K562 (cell line): ENCODE data around the gene SPAG4. TPM values are rescaled to one million over a fixed set of nuclear protein-coding genes. Genes with fewer than 3 reads are reported as not detected.

Experiments used
- ATF7 ChIP-seq: fragments of 450-650 bp; IDR thresholded peaks from 2 replicates; pipeline ENCODE4 v1.7.1; 2014; ENCODE audit warnings: mild to moderate bottlenecking, moderate library complexity
- CBFA2T3 ChIP-seq: fragments of 450-650 bp; IDR thresholded peaks from 2 replicates; pipeline ENCODE4 v1.6.1; 2017
- CHD4 ChIP-seq: fragments of 200-600 bp; sonication (generic); IDR thresholded peaks from 3 replicates; pipeline ENCODE4 v1.6.1; 2012; ENCODE audit warnings: low read depth, mild to moderate bottlenecking, mixed read lengths, low read length, inconsistent platforms; ENCODE audit not compliant: insufficient read depth, insufficient replicate concordance, poor library complexity, severe bottlenecking
- CREM ChIP-seq: IDR thresholded peaks from 2 replicates; pipeline ENCODE4 v1.6.1; 2014; ENCODE audit warnings: antibody characterized with exemption, low read depth
- ESRRA ChIP-seq: fragments of 450-650 bp; IDR thresholded peaks from 2 replicates; pipeline ENCODE4 v1.6.1; 2014; ENCODE audit warnings: low read depth, mild to moderate bottlenecking, moderate library complexity, borderline replicate concordance
- FOS ChIP-seq: IDR thresholded peaks from 3 replicates; pipeline ENCODE4 v1.6.1; 2011; ENCODE audit not compliant: insufficient read length; ENCODE audit errors: extremely low read depth
- FOXA3 ChIP-seq, 2 experiments: fragments of 450-650 bp in 1 of 2; sonication (generic) in 1 of 2; formaldehyde crosslinking; IDR thresholded peaks in 1 of 2; conservative IDR thresholded peaks in 1 of 2; 2 replicates each; pipeline versions ENCODE4 v1.4.0 to v1.8.0; 2020 to 2022; ENCODE audit warnings: mild to moderate bottlenecking in 2 of 2, missing genetic modification reagents in 1 of 2
- GATAD2A ChIP-seq: fragments of 450-650 bp; IDR thresholded peaks from 2 replicates; pipeline ENCODE4 v1.6.1; 2017
- PURB ChIP-seq: sonication (generic); formaldehyde crosslinking; IDR thresholded peaks from 2 replicates; pipeline ENCODE4 v1.9.0; 2021; ENCODE audit warnings: low read depth, mild to moderate bottlenecking, missing genetic modification reagents
- RBM39 ChIP-seq: fragments of 200-400 bp; formaldehyde crosslinking; optimal IDR thresholded peaks from 2 replicates; pipeline ENCODE3; 2018; ENCODE audit warnings: low read depth, low read length
- RFX5 ChIP-seq: IDR thresholded peaks from 2 replicates; pipeline ENCODE4 v1.6.1; 2011; ENCODE audit warnings: low read depth, mild to moderate bottlenecking, improper control_type of control experiment, low read length
- SIN3B ChIP-seq: fragments of 450-650 bp; IDR thresholded peaks from 2 replicates; pipeline ENCODE4 v1.6.1; 2017; ENCODE audit warnings: low read depth, mild to moderate bottlenecking, moderate library complexity
- SIX5 ChIP-seq, 2 experiments: IDR thresholded peaks; 2 replicates each; pipeline ENCODE4 v1.6.1; 2011; ENCODE audit warnings: low read length in 2 of 2, borderline replicate concordance in 1 of 2, low read depth in 1 of 2, mild to moderate bottlenecking in 1 of 2, moderate library complexity in 1 of 2; ENCODE audit not compliant: insufficient read depth in 1 of 2
- SNIP1 ChIP-seq: fragments of 450-650 bp; IDR thresholded peaks from 2 replicates; pipeline ENCODE4 v1.7.1; 2017; ENCODE audit warnings: low read depth, mild to moderate bottlenecking
- WHSC1 ChIP-seq: IDR thresholded peaks from one replicate; pipeline ENCODE4 v1.6.1; 2012; ENCODE audit warnings: low read length, control low read depth, inconsistent platforms
- ZNF347 ChIP-seq: fragments of 450-650 bp; formaldehyde crosslinking; IDR thresholded peaks from 2 replicates; pipeline ENCODE4 v1.4.0; 2020; ENCODE audit warnings: low read depth, mild to moderate bottlenecking, moderate library complexity
- ZSCAN32 ChIP-seq: fragments of 450-650 bp; formaldehyde crosslinking; IDR thresholded peaks from 2 replicates; pipeline ENCODE4 v1.4.0; 2020; ENCODE audit warnings: mild to moderate bottlenecking, moderate library complexity
- polyA plus RNA-seq, 8 experiments: library from polyadenylated mRNA; depleted of rRNA in 4 of 8; stranded (reverse) in 5 of 8; unstranded in 3 of 8; fragments of >200 nt; fragmentation: Nextera tagmentation in 2 of 8; fragmentation: Illumina TruSeq in 1 of 8; extraction: Ambion mirVana in 2 of 8; extraction: Trizol in 1 of 8; gene quantifications; 2 replicates each; pipeline versions ENCODE4 v1.2.1 to v1.2.3, GENCODE V29; 2011 to 2014; ENCODE audit warnings: inconsistent platforms in 1 of 8, missing spikeins in 1 of 8
- total RNA-seq, 7 experiments: library from RNA; depleted of rRNA in 6 of 7; stranded (reverse); fragments of >200 nt in 6 of 7; fragmentation: Illumina TruSeq in 2 of 7; extraction: Trizol in 2 of 7; gene quantifications; 2 replicates each; pipeline versions ENCODE4 v1.2.1 to v1.2.3, GENCODE V29; 2011 to 2021; ENCODE audit warnings: low replicate concordance in 1 of 7
- TF ChIP-seq, protein P1 (sequence below): sonication (generic); formaldehyde crosslinking; IDR thresholded peaks from 2 replicates; pipeline ENCODE4 v1.8.1; 2023; ENCODE audit warnings: mild to moderate bottlenecking, missing genetic modification reagents
- TF ChIP-seq, protein P2 (sequence below): fragments of 250-450 bp; sonication (Bioruptor Pico); IDR thresholded peaks from 2 replicates; pipeline ENCODE4 v1.5.0; 2020; ENCODE audit warnings: mild to moderate bottlenecking, borderline replicate concordance
- TF ChIP-seq, protein P3 (sequence below): fragments of 450-650 bp; IDR thresholded peaks from 2 replicates; pipeline ENCODE4 v1.6.1; 2017; ENCODE audit warnings: antibody characterized with exemption
- TF ChIP-seq, protein P4 (sequence below): sonication (generic); formaldehyde crosslinking; IDR thresholded peaks from 2 replicates; pipeline ENCODE4 v1.8.0; 2022; ENCODE audit warnings: mild to moderate bottlenecking, missing genetic modification reagents

SPAG4 gene
- total and polyA plus RNA-seq, 9 of the 15 experiments (the other 6 are each of a cell fraction or from before 2014, with no cell fraction given): 1.6 to 11.4 (median 4.6) TPM

DNA sequence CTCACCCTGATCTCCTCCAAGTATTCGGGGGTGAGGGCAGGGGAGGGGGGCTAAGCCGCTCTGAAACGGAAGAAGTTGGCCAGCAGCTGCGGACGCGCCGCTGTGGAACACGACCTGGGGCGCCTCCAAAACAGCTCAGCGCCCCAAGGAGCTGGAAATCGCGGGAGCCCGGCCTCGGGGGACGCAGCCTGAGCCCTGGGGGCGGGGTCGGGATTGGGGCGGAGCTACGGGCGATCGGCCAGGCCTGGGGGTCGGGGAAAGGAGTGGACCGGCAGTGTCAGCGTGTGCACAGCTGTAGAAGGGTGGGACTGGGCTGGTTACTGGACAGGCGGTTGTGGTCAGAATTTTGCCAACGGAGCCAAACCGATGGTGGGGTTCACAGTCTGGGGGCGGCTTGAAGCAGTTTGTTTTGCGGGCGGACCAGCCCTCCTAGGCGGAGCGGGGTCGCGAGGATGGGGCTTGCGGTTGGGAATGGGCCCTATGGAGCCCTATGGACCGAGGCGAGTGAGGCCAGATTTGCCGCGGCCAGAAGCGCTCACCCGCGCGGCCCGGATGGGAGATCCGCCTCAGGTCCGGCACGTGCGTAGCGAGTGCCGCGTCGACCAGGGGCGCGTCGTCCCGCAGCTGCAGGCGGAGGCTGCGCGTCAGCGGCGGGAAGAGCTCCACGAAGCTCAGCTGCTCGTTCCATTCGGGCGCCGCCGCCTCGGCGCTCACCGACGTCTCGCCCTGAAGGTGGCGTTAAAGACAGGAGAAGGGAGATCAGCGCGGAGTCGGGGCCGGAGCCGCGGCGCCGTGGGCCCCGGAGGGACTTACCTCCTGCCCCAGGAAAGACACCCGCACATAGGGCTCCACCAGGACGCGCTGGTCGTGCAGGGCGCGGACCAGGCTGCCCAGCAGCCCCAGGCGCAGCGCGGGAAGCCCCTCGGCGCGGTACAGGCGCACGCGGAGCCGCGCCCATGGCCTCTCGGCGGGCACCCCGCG lies 14.3 kb upstream of the SPAG4 start (continued):
- TF ChIP-seq CHD4 (no peak), WHSC1 (no peak), ZSCAN32 (CRISPR knock-in tag) (no peak), PURB (no peak), RFX5 (no peak), FOS (no peak), SIX5 (IDR thresholded peaks at IDR 0.05; ENCODE audit: borderline replicate concordance in 1 of 2, insufficient read depth in 1 of 2, low read depth in 1 of 2, low read length in 2 of 2) (no peak), FOXA3 (CRISPR knock-in tag; conservative IDR thresholded peaks at IDR 0.05 in 1 of 2, IDR thresholded peaks at IDR 0.05 in 1 of 2) (peak in 1 of 2 experiments; percentile 76; a peak in 2 of 4 replicates), SNIP1 (no peak), RBM39 (no peak), CREM (peak; percentile 85), GATAD2A (peak; percentile 53; the same call in 1 of the 2 replicates), CBFA2T3 (0 out of 2 replicates have a peak, but pooled peaks have one; percentile 11), ZNF347 (CRISPR knock-in tag) (no peak), ATF7 (peak; percentile 65), ESRRA (peak; percentile 44; the same call in 1 of the 2 replicates), SIN3B (no peak)
- TF ChIP-seq, protein P1, sequence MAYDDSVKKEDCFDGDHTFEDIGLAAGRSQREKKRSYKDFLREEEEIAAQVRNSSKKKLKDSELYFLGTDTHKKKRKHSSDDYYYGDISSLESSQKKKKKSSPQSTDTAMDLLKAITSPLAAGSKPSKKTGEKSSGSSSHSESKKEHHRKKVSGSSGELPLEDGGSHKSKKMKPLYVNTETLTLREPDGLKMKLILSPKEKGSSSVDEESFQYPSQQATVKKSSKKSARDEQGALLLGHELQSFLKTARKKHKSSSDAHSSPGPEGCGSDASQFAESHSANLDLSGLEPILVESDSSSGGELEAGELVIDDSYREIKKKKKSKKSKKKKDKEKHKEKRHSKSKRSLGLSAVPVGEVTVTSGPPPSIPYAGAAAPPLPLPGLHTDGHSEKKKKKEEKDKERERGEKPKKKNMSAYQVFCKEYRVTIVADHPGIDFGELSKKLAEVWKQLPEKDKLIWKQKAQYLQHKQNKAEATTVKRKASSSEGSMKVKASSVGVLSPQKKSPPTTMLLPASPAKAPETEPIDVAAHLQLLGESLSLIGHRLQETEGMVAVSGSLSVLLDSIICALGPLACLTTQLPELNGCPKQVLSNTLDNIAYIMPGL (CRISPR knock-in tag): 0 out of 2 replicates have a peak, but pooled peaks have one; percentile 60
- TF ChIP-seq, protein P2, sequence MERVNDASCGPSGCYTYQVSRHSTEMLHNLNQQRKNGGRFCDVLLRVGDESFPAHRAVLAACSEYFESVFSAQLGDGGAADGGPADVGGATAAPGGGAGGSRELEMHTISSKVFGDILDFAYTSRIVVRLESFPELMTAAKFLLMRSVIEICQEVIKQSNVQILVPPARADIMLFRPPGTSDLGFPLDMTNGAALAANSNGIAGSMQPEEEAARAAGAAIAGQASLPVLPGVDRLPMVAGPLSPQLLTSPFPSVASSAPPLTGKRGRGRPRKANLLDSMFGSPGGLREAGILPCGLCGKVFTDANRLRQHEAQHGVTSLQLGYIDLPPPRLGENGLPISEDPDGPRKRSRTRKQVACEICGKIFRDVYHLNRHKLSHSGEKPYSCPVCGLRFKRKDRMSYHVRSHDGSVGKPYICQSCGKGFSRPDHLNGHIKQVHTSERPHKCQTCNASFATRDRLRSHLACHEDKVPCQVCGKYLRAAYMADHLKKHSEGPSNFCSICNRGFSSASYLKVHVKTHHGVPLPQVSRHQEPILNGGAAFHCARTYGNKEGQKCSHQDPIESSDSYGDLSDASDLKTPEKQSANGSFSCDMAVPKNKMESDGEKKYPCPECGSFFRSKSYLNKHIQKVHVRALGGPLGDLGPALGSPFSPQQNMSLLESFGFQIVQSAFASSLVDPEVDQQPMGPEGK: no peak
- TF ChIP-seq, protein P3, sequence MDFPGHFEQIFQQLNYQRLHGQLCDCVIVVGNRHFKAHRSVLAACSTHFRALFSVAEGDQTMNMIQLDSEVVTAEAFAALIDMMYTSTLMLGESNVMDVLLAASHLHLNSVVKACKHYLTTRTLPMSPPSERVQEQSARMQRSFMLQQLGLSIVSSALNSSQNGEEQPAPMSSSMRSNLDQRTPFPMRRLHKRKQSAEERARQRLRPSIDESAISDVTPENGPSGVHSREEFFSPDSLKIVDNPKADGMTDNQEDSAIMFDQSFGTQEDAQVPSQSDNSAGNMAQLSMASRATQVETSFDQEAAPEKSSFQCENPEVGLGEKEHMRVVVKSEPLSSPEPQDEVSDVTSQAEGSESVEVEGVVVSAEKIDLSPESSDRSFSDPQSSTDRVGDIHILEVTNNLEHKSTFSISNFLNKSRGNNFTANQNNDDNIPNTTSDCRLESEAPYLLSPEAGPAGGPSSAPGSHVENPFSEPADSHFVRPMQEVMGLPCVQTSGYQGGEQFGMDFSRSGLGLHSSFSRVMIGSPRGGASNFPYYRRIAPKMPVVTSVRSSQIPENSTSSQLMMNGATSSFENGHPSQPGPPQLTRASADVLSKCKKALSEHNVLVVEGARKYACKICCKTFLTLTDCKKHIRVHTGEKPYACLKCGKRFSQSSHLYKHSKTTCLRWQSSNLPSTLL: no peak
- TF ChIP-seq, protein P4, sequence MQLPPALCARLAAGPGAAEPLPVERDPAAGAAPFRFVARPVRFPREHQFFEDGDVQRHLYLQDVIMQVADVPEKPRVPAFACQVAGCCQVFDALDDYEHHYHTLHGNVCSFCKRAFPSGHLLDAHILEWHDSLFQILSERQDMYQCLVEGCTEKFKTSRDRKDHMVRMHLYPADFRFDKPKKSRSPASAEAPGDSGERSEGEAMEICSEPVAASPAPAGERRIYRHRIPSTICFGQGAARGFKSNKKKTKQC (CRISPR knock-in tag): peak; percentile 95
